ENCODE measurements around the gene MGLL.

DNA sequence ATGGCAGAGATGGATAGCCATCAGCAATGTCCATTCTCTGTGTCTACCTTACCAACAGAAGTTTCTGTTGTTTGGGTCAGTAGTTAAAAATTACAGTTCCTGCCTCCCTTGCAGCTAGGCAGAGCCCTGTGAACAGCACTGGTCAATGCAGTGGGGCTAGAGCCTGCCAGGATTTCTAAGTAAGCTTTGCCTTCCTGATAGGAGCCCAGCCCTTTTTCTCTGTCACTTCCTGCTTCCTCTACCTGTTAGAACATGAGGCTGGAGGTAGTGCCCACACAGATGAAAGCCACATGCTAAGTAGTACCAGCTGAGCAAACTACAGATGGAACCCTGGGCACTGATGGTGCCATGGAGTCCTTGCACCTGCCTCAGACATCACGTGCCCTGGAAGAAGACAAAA, 45.0 kb downstream of the MGLL start:
- TF ChIP-seq GATA3 (IDR thresholded peaks at IDR 0.05; ENCODE audit: low read depth, low read length) (no peak), GATA2 (IDR thresholded peaks at IDR 0.05; ENCODE audit: low read depth, low read length) (no peak)
